RPMI7951 (cell line): ENCODE results near the gene ANKHD1. TPM values are rescaled to one million over a fixed set of nuclear protein-coding genes. Genes with fewer than 3 reads are reported as not detected.

Experiments
- DNase-seq: peaks from one replicate; pipeline ENCODE4 v3.0.0-alpha.2; 2012; ENCODE audit warnings: low read depth
- total RNA-seq: library from RNA; depleted of rRNA; stranded (reverse); fragments of >200 nt; shearing (Covaris generic); gene quantifications from 2 replicates; pipeline ENCODE4 v1.2.3, GENCODE V29; 2014; rRNA removed

Gene ANKHD1
- total RNA-seq: 31.4 and 35.2 TPM in 2 replicates

GRCh38 chr5:140401362-140402257 lies at the start of gene ANKHD1:
Gene ANKHD1 (plus strand): TSS chr5:140401833. CDS start chr5:140401968, 135 bp downstream.
- DNase-seq: peak; percentile 100

GRCh38 chr5:140355546-140355945 lies 46.1 kb upstream of the ANKHD1 start:
- no peak for DNase-seq

DNA sequence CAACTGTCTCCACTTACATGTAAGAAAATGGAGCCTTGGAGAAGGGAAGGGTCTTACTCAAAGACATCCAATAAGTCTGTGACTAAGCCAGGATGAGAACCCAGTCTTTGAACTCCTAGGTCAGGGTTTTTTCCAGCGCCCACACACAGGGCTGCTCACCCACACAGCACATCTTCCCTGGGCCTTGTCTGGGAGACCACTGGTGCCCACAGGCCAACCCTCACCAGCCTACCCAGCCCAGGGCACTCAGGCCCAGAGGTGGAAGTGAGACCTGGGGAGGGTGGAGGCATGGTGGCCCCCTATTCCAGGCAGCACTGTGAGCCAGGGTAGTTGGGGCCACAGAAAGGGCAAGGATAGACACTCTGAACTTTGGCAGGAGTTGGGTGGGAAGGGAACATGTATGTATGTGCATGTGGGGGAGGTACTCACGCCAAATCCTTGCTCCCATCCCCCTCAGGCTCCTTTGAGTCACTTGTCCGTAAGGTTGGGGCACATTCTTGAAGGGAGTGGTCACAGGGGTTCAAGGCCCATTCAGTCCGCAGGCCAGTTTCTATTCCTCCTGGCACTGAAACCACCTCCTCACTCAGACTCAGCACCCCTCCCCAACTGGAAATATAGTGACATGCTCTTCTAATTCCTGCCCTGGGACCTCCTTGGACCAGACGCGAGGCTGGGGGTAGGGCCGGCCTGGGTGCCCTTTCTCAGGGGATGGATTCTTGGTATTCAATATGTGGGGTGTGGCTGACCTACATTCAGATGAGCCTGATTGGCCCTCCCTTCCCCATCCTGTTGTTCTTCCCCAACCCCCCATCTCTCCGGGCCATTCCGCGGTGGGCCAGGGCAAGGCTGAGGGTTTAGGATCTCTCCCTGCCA lies 44.5 kb upstream of the ANKHD1 start:
- DNase-seq: no peak

- peak; percentile 76 for DNase-seq
Observed at GRCh38 chr5:140357726-140358093, 43.9 kb upstream of the ANKHD1 start.

- peak; percentile 44 for DNase-seq
Observed at GRCh38 chr5:140358738-140359310, 42.8 kb upstream of the ANKHD1 start.

GRCh38 chr5:140360101-140360500 lies 41.5 kb upstream of the ANKHD1 start, which contains the start of gene SLC4A9:
Gene SLC4A9 (plus strand): TSS chr5:140360194. CDS start chr5:140360237, 43 bp downstream.
- DNase-seq: no peak

- no peak for DNase-seq
Observed at GRCh38 chr5:140360681-140361479, 40.8 kb upstream of the ANKHD1 start.

GRCh38 chr5:140361901-140362300 lies 39.7 kb upstream of the ANKHD1 start:
- no peak for DNase-seq

GRCh38 chr5:140362311-140362710 lies 39.3 kb upstream of the ANKHD1 start:
- DNase-seq: no peak

GRCh38 chr5:140362875-140363630 lies 38.6 kb upstream of the ANKHD1 start:
- DNase-seq: peak; percentile 45

DNA sequence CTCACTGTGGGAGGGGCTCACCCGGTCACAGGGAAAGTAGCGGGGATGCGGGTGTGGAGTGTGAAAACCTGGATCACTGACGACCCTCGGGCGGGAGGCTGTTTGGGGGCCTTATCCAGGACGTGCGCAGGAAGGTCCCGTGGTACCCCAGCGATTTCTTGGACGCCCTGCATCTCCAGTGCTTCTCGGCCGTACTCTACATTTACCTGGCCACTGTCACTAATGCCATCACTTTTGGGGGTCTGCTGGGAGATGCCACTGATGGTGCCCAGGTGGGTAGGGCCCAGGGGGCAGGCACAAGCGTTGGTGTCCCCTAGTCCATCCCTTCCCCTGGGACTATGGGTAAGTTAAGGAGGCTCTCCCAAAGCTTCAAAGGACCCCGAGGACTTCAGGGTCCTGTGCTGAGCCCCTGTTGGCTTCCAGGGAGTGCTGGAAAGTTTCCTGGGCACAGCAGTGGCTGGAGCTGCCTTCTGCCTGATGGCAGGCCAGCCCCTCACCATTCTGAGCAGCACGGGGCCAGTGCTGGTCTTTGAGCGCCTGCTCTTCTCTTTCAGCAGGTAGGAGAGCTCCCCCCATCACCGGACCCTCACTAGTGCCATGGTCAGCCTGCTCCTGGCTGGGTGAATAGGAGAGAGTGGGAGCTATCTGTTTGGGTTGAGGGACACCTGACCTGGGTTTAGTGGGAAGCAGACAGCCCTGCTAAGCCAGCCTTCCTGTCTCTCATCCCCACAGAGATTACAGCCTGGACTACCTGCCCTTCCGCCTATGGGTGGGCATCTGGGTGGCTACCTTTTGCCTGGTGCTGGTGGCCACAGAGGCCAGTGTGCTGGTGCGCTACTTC lies 37.8 kb upstream of the ANKHD1 start:
- no peak for DNase-seq

DNA sequence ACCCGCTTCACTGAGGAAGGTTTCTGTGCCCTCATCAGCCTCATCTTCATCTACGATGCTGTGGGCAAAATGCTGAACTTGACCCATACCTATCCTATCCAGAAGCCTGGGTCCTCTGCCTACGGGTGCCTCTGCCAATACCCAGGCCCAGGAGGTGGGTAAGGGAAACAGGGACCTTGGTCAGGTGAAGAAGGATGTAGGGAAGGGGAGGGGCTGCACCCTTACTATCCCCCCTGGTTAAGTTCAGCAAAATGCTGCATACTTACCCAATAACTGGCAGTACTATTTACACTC lies 37.2 kb upstream of the ANKHD1 start:
- no peak for DNase-seq

DNA sequence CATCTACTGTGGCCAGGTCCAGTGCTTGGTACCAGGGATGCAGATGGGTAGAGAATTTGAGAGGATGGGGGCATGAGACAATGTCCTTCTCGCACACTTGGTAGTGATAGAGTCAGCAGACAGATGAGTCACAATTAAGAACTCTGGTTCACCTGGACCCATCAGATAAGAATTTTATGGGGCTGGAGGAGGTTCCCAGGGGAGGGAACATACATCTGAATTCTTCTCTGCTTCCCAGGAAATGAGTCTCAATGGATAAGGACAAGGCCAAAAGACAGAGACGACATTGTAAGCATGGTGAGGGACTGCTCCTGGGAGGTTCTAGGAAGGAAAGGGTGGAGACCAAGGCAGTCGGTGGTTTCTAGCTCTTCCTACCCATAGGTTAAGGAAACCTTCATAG lies 36.4 kb upstream of the ANKHD1 start:
- no peak for DNase-seq

- no peak for DNase-seq
Observed at GRCh38 chr5:140365941-140366340, 35.7 kb upstream of the ANKHD1 start.

GRCh38 chr5:140366589-140367255 lies 34.9 kb upstream of the ANKHD1 start:
- DNase-seq: no peak

DNA sequence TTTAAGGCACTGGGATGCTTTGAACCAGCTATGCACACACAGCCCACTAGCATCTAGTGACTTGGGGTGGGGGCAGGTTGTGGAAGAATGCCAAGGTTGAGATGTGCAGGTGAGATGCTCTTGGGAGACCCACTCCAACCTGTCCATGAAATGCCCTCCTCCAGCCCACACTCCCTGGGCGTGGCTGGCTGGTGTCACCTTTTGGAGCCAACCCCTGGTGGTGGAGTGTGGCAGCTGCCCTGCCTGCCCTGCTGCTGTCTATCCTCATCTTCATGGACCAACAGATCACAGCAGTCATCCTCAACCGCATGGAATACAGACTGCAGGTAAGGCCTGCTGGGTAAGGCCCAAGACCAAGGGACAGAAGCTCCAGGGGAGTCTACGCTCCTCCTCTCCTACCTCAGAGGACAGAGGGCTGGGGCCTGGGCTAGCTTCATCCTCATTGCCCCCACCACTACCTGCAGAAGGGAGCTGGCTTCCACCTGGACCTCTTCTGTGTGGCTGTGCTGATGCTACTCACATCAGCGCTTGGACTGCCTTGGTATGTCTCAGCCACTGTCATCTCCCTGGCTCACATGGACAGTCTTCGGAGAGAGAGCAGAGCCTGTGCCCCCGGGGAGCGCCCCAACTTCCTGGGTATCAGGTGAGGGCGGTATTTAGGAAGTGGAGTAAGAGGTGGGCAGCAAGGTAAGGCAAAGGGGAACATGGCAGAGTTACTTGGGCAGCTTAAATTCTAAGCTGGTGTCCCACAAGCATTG lies 34.2 kb upstream of the ANKHD1 start:
- no peak for DNase-seq

DNA sequence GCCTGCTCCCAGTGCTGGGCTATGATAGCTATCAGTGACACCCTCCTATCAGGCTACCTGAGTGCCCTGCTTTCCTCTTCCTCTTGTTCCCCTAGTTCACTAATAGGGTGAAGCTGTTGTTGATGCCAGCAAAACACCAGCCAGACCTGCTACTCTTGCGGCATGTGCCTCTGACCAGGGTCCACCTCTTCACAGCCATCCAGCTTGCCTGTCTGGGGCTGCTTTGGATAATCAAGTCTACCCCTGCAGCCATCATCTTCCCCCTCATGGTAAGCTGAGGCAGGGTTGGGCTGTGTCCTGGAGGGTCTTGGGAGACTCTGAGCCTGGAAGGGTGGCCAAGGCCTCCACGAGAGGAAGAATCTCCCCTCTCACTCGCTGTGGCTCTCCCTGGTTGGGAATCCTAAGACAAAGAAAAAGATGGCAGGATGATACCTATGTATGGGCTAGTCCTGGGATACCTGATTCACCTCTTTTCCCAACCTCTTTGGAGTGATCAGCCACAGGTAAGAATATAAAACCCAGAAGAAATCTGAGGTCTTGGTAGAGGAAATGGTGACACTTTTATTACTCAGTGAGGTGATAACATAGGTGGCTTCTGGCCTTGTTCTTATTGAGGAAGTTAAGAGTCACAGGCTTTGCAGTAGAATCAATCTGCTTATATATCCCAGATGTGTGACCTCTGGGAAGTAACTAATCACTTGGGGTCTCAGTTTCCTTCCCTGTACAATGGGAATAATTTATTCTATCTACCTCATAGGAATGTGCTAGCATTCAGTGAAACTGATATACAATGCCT lies 30.1 kb upstream of the ANKHD1 start:
- DNase-seq: no peak
